Measurements from ENCODE around the gene CAPN12. TPM values are rescaled to one million over a fixed set of nuclear protein-coding genes. Genes with fewer than 3 reads are reported as not detected.
A peak's percentile ranks its signal among the peaks of the same experiment; 100 is the strongest.

Gene CAPN12
- total RNA-seq, 2 experiments from 2014 or later: 1.2 to 2.6 TPM

DNA sequence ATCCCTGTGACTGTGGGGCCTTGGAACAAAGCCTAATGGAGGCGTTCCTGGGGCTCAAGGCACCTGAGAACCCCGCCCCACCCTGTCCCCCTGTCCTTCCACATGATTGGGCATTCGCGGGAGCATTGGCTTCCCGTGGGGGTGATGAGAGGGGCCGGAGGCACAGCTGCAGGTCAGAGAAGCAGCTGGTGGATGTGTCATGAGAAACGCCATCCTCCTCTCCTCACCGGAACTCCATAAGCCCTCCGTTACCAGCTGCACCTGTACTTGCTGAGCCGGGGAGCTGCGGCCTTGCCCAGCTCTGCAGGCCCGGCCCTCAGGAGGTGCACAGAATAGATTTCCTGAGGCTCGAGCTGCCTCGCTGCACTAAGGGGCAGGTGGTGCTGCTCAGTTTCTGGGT, 42.0 kb downstream of the CAPN12 start:
- BruUV-seq (replicated peaks): no TSS peak
- no peak overlapping the region for H3K4me2 ChIP-seq (ENCODE audit: low read length)
- intact Hi-C loops (cut with micrococcal nuclease; ENCODE audit: unreplicated experiment): no loop called here
- DNase-seq (ENCODE audit: low spot score): no peak
- H4K20me1 ChIP-seq (ENCODE audit: insufficient read depth, low read length): no peaks in the 10 kb centered on the region
- H3K9me3 ChIP-seq (ENCODE audit: low read length): no peaks in the 10 kb centered on the region
- CTCF ChIA-PET (ENCODE audit: unreplicated experiment): no interaction called here
- POLR2A ChIA-PET: no interaction called here
- H3K4me3 ChIP-seq (ENCODE audit: low read depth, low read length, poor library complexity, severe bottlenecking): no peak overlapping the region
- no peaks in the 10 kb centered on the region for H3K79me2 ChIP-seq (ENCODE audit: insufficient read depth, low read depth, low read length)
- TF ChIP-seq, protein P1, sequence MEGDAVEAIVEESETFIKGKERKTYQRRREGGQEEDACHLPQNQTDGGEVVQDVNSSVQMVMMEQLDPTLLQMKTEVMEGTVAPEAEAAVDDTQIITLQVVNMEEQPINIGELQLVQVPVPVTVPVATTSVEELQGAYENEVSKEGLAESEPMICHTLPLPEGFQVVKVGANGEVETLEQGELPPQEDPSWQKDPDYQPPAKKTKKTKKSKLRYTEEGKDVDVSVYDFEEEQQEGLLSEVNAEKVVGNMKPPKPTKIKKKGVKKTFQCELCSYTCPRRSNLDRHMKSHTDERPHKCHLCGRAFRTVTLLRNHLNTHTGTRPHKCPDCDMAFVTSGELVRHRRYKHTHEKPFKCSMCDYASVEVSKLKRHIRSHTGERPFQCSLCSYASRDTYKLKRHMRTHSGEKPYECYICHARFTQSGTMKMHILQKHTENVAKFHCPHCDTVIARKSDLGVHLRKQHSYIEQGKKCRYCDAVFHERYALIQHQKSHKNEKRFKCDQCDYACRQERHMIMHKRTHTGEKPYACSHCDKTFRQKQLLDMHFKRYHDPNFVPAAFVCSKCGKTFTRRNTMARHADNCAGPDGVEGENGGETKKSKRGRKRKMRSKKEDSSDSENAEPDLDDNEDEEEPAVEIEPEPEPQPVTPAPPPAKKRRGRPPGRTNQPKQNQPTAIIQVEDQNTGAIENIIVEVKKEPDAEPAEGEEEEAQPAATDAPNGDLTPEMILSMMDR (conservative IDR thresholded peaks at IDR 0.05; ENCODE audit: low read length): no peak
- no peak for TF ChIP-seq EZH2phosphoT487 (IDR thresholded peaks at IDR 0.05; ENCODE audit: borderline replicate concordance, low read depth, low read length)
- no peak overlapping the region for H2AFZ ChIP-seq (ENCODE audit: low read length)
- H3K9me2 ChIP-seq (ENCODE audit: insufficient read depth, low read length): no peaks in the 10 kb centered on the region
- no peaks in the 10 kb centered on the region for H3K4me1 ChIP-seq (ENCODE audit: insufficient read depth, low read length, poor library complexity, severe bottlenecking)
- no peak overlapping the region for H3K27ac ChIP-seq (ENCODE audit: low read depth, low read length, poor library complexity, severe bottlenecking)
- H3K36me3 ChIP-seq (ENCODE audit: insufficient read depth, low read length): peaks cover 28% of the 10 kb centered on the region; the same call in 1 of the 2 replicates

DNA sequence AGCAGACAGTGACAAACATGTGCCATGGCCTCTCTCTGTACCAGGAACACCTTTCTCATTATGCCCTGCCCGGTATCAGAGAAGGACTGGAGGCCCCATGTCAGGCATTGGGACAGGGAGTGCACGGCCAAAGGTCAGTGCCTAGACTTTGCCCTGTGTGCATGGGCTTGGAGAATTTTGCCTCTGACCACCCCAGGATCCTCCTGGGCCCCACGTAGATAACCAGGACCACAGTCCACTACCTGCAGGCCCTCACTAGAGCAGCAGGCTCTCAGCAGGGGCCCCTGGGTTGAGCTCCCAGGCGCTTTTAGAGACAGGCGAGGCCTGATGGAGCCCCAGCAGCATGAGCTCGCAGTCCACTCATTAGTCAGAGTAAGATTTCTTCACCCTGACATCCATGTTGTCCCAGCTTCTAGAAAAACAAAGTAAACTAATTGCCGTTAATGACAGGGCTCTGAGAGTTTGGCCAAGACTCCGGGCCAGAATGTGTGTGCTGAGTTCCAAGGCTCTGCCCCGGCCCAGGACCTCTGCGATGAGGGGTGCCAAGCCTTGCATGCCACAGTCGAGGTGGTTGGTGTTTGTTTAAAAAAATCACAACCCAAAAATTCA, 42.7 kb downstream of the CAPN12 start:
- Histone ChIP-seq H3K4me2 (ENCODE audit: low read length) (no peak overlapping the region), H4K20me1 (ENCODE audit: insufficient read depth, low read length) (no peaks in the 10 kb centered on the region), H3K4me1 (ENCODE audit: insufficient read depth, low read length, poor library complexity, severe bottlenecking) (no peaks in the 10 kb centered on the region), H2AFZ (ENCODE audit: low read length) (no peak overlapping the region), H3K9me3 (ENCODE audit: low read length) (no peaks in the 10 kb centered on the region), H3K27ac (ENCODE audit: low read depth, low read length, poor library complexity, severe bottlenecking) (no peak overlapping the region), H3K79me2 (ENCODE audit: insufficient read depth, low read depth, low read length) (no peaks in the 10 kb centered on the region), H3K36me3 (ENCODE audit: insufficient read depth, low read length) (peaks cover 21% of the 10 kb centered on the region; the same call in 1 of the 2 replicates), H3K9me2 (ENCODE audit: insufficient read depth, low read length) (no peaks in the 10 kb centered on the region), H3K4me3 (ENCODE audit: low read depth, low read length, poor library complexity, severe bottlenecking) (no peak overlapping the region)
- CTCF ChIA-PET (ENCODE audit: unreplicated experiment): no interaction called here
- no TSS peak for BruUV-seq (replicated peaks)
- POLR2A ChIA-PET: no interaction called here
- DNase-seq (ENCODE audit: low spot score): no peak
- intact Hi-C loops (cut with micrococcal nuclease; ENCODE audit: unreplicated experiment): no loop called here
- no peak for TF ChIP-seq EZH2phosphoT487 (IDR thresholded peaks at IDR 0.05; ENCODE audit: borderline replicate concordance, low read depth, low read length)
- TF ChIP-seq, protein P1 (conservative IDR thresholded peaks at IDR 0.05; ENCODE audit: low read length): no peak

DNA sequence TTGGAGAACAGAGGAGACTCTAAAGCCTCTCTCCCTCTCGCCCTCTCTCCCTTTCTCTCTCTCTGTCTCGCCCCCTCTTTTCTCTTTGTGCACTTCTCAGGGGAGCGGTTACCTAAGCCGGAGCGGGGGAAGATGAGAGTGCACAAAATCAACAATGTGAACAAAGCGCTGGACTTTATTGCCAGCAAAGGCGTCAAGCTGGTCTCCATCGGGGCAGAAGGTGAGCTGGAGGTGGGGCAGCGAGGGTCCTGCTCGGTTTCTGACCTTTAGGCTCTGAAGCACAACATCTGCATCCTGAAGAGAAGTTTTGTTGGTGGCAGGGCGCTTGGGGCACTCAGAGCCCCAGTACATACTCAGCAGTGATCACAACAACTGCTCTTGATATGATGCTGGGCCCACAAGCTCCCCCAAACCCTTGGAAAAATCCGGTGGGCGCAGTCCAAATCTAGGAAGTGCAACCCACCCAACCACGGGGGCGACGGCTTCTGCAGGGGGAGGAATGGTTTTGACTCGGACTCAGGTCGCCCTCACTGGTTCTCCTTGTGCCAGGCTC, 43.3 kb downstream of the CAPN12 start:
- H3K4me2 ChIP-seq (ENCODE audit: low read length): no peak overlapping the region
- no peak overlapping the region for H2AFZ ChIP-seq (ENCODE audit: low read length)
- intact Hi-C loops (cut with micrococcal nuclease; ENCODE audit: unreplicated experiment): no loop called here
- no peak overlapping the region for H3K27ac ChIP-seq (ENCODE audit: low read depth, low read length, poor library complexity, severe bottlenecking)
- H3K79me2 ChIP-seq (ENCODE audit: insufficient read depth, low read depth, low read length): no peaks in the 10 kb centered on the region
- no peaks in the 10 kb centered on the region for H3K9me2 ChIP-seq (ENCODE audit: insufficient read depth, low read length)
- TF ChIP-seq, protein P1 (conservative IDR thresholded peaks at IDR 0.05; ENCODE audit: low read length): no peak
- TF ChIP-seq EZH2phosphoT487 (IDR thresholded peaks at IDR 0.05; ENCODE audit: borderline replicate concordance, low read depth, low read length): no peak
- no peaks in the 10 kb centered on the region for H3K4me1 ChIP-seq (ENCODE audit: insufficient read depth, low read length, poor library complexity, severe bottlenecking)
- DNase-seq (ENCODE audit: low spot score): no peak
- H3K36me3 ChIP-seq (ENCODE audit: insufficient read depth, low read length): peaks cover 16% of the 10 kb centered on the region; the same call in 1 of the 2 replicates
- CTCF ChIA-PET (ENCODE audit: unreplicated experiment): no interaction called here
- POLR2A ChIA-PET: no interaction called here
- H3K9me3 ChIP-seq (ENCODE audit: low read length): no peaks in the 10 kb centered on the region
- BruUV-seq (replicated peaks): TSS peak; percentile 52
- H4K20me1 ChIP-seq (ENCODE audit: insufficient read depth, low read length): no peaks in the 10 kb centered on the region
- H3K4me3 ChIP-seq (ENCODE audit: low read depth, low read length, poor library complexity, severe bottlenecking): no peak overlapping the region
